Kidney epithelial cell (primary cell): ENCODE data around the gene ARHGAP28. TPM values are rescaled to one million over a fixed set of nuclear protein-coding genes. Genes with fewer than 3 reads are reported as not detected.

ENCODE experiments used
- DNase-seq: peaks from one replicate; pipeline ENCODE4 v3.0.0-alpha.2; 2010; ENCODE audit warnings: low read depth
- H3K27me3 ChIP-seq: 2 replicates; pipeline ENCODE4 v1.6.0; 2011; ENCODE audit warnings: low read length; ENCODE audit not compliant: control insufficient read depth, insufficient read depth
- H3K36me3 ChIP-seq: 2 replicates; pipeline ENCODE4 v1.5.1; 2011; ENCODE audit warnings: low read length; ENCODE audit not compliant: control insufficient read depth, insufficient read depth
- H3K4me3 ChIP-seq: 2 replicates; pipeline ENCODE4 v1.5.1; 2011; ENCODE audit warnings: low read depth, mild to moderate bottlenecking, control low read depth, low read length
- CTCF ChIP-seq: IDR thresholded peaks from 2 replicates; pipeline ENCODE4 v1.5.1; 2011; ENCODE audit warnings: mild to moderate bottlenecking, moderate library complexity, low read length, control low read depth, inconsistent platforms; ENCODE audit not compliant: insufficient read depth, poor library complexity, severe bottlenecking
- total RNA-seq: library from RNA; depleted of rRNA; stranded (reverse); fragments of >200 nt; gene quantifications from 2 replicates; pipeline ENCODE4 v1.2.3, GENCODE V29; 2015

Gene ARHGAP28
- total RNA-seq, 1 donor from 2014 or later, result 4.6 TPM

GRCh38 chr18:6939972-6940371 lies 210.5 kb downstream of the ARHGAP28 start:
- no peak overlapping the region for H3K4me3 ChIP-seq
- DNase-seq, result no peak
- no peaks in the 10 kb centered on the region for H3K36me3 ChIP-seq
- H3K27me3 ChIP-seq, result no peaks in the 10 kb centered on the region
- TF ChIP-seq CTCF, result no peak

GRCh38 chr18:6940451-6940850 lies 210.9 kb downstream of the ARHGAP28 start:
- DNase-seq, result no peak
- TF ChIP-seq CTCF, result no peak
- Histone ChIP-seq H3K4me3 (no peak overlapping the region), H3K27me3 (no peaks in the 10 kb centered on the region), H3K36me3 (no peaks in the 10 kb centered on the region)

GRCh38 chr18:6941996-6942395 lies 212.5 kb downstream of the ARHGAP28 start:
- Histone ChIP-seq H3K4me3 (no peak overlapping the region), H3K27me3 (no peaks in the 10 kb centered on the region), H3K36me3 (no peaks in the 10 kb centered on the region)
- no peak for TF ChIP-seq CTCF
- no peak for DNase-seq

- DNase-seq, result no peak
- Histone ChIP-seq H3K27me3 (no peaks in the 10 kb centered on the region), H3K36me3 (no peaks in the 10 kb centered on the region), H3K4me3 (no peak overlapping the region)
- no peak for TF ChIP-seq CTCF
Observed at GRCh38 chr18:6942742-6943141, 213.2 kb downstream of the ARHGAP28 start.

- H3K4me3 ChIP-seq, result no peak overlapping the region
Observed at GRCh38 chr18:6943143-6943542, 213.6 kb downstream of the ARHGAP28 start.

More at GRCh38 chr18:6943143-6943542, 213.6 kb downstream of the ARHGAP28 start:
- no peak for TF ChIP-seq CTCF
- Histone ChIP-seq H3K36me3 (no peaks in the 10 kb centered on the region), H3K27me3 (no peaks in the 10 kb centered on the region)
- no peak for DNase-seq
